ENCODE measurements around the gene AIF1.
A peak's percentile ranks its signal among the peaks of the same experiment; 100 is the strongest.
"Not testable (repeated sequence)": the region's sequence is repeated elsewhere in the genome, so short reads cannot be mapped to it uniquely, and the experiment has no call there.

AIF1 gene

DNA sequence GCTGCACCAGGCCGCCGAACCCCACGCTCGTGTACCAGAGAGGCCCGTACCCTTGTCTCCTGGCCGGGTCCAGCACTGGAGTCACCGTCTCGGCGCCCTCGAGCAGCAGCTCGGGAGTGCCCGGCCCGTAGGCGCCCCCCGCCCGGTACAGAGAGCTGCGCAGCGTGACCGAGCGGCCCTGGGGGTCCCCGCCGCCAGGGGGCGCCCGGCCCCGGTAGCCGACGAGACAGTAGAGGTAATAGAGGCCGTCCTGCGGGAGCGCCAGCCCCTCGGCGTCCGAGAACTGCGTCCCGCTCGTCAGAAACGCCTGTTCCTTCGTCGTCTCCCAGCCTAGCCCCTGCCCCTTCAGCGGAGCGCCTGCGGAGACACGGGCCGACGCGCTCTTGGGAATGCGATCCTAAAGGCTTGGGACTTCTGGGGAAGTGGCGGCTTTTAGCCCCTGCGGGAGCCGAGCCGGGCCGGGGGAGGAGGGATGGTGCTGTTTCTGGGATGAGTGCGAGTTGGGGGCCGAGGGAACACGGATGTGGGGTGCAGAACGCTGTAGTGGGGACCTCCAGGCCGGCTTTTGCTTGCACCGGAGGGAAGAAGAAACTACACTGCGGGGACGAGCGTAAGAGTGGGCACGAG lies 34.1 kb upstream of the AIF1 start:
- DNase-seq (ENCODE audit: low read depth in 2 of 2): peak; percentile 49 to 57

DNA sequence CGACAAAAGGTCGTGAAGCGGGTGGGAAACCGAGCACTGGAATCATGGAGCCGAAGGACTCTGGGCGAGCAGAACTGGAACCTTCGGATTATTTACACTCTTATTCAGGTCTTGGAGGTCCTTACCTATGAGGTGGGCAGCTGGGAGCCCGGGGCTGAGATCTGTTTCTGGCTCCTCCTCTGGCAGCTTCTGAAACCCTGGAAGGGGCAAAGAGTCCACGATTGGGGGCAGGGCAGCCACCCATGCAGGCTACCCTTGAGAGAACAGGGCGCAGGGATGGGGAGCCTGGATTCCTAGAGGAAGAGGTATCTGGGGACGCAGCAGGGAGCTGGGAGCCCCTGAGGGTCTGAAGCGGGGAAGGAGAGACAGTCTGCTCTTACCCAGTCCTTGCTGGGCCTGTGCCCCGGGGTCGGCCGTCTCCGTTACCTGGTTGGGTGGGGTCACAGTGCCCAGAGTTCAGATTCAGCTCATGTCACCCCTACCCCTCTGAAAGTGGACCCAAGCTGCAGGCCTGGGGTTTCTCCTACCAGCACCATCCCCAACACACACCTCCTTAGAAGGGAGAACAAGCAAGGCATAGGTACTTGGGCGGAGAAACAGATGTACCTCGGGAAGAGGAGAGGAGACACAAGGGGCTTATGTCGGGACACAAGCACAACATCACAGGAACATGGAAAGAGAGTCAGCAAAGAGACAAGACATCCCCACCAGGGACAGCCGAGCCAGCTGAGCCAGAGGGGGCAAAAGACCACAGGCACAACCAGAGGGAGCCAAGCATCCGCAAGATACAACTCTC lies 33.4 kb upstream of the AIF1 start:
- DNase-seq (ENCODE audit: low read depth in 2 of 2): no peak

DNA sequence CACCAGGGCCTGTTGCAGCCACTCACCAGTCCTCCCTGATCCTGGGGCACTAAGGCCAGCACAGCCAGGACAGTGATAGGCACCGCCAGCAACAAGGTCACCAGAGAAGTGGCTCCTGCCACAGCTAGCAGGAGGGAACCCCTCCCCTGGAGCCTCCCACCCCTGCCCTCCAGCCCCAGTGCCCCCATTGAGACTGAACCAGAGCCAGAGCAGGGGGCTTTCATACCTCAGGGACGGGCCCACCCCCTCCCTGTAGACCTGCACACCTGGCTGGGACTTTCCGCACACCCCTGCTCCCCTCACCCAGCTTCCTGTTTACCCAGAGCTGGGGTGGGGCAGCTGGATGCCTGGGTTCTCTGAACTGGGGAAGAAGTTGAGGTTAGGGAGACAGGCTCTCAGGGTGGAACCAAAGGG lies 32.8 kb upstream of the AIF1 start, which contains the start of gene LTB:
LTB (minus strand) TSS at position 195 of the 414 bp plus-strand sequence; CDS start at position 188, 7 bp downstream.
- no peak for DNase-seq (ENCODE audit: low read depth in 2 of 2)

DNA sequence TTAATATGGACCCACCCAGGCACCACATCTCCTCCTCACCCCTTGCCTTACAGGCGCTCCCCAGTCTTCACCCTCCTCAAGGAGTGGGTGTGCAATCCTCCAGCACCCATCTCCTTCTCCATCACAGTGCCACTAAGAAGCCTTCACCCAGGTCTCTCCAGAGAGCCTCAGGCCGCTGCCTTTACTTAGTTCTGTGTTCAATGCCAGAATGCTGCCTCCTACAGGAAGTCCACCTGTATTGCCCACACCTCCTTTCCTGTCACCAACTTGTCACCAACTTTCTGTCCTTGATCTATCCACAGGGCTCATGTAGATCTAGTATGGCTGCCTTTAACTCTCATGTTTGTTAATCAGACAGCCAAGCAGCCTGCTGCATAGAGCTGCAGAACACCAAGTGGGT lies 29.5 kb upstream of the AIF1 start:
- no peak for DNase-seq (ENCODE audit: low read depth in 2 of 2)

DNA sequence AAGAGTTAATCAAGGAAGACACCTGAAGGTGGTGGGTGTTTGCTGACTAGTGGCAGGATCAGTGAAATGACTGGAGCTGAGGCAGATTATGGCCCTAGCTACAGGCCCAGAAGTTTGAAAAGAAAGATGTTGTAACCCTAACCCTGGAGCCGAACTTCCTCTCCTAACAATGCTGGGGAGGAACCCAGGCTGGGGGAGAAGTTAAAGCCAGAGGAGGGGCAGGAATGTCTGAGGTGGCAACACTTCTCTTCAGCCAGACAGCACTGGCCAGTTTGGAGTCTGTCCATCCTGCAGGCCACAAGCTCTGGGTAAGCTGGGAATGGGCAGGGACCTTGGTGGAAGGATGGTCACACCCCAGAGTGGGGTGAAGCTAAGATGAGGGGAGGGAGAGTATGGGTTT lies 29.0 kb upstream of the AIF1 start, which contains the start of gene LST1:
LST1 (plus strand) TSS at position 270 of the 400 bp plus-strand sequence. CDS start 1,023 bp downstream, outside the sequence.
- DNase-seq (ENCODE audit: low read depth in 2 of 2): no peak

DNA sequence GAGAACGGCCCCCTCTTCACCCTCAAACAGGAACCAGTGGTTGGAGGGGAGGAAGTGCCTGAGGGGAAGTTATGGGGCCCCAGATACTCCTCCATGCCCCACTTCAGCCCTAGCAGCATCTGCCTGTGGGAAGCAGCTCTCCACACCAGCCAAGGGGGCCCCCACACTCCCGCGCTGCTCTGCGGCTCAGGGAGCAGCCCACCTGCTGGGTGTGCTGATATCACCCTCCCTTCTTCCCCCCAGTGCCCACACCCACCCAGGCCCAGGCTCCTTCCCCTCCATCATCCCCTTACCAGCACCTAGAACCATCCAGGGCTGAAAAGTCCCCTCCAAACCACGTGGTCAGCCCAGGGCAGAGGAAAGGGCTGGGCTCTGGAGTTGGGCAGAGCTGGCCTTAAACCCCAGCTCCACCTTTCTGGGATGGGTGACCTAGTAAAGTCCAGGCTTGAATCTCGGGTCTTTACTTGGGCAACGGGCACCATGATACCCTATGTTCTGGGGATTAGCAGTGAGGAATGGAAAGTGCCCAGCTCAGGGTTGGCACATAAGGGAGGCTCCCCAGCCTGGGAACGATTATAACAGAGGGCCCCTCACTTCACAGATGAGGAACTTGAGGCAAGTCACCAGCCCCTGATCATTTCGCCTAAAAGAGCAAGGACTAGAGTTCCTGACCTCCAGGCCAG lies 28.3 kb upstream of the AIF1 start:
- DNase-seq (ENCODE audit: low read depth in 2 of 2): no peak

DNA sequence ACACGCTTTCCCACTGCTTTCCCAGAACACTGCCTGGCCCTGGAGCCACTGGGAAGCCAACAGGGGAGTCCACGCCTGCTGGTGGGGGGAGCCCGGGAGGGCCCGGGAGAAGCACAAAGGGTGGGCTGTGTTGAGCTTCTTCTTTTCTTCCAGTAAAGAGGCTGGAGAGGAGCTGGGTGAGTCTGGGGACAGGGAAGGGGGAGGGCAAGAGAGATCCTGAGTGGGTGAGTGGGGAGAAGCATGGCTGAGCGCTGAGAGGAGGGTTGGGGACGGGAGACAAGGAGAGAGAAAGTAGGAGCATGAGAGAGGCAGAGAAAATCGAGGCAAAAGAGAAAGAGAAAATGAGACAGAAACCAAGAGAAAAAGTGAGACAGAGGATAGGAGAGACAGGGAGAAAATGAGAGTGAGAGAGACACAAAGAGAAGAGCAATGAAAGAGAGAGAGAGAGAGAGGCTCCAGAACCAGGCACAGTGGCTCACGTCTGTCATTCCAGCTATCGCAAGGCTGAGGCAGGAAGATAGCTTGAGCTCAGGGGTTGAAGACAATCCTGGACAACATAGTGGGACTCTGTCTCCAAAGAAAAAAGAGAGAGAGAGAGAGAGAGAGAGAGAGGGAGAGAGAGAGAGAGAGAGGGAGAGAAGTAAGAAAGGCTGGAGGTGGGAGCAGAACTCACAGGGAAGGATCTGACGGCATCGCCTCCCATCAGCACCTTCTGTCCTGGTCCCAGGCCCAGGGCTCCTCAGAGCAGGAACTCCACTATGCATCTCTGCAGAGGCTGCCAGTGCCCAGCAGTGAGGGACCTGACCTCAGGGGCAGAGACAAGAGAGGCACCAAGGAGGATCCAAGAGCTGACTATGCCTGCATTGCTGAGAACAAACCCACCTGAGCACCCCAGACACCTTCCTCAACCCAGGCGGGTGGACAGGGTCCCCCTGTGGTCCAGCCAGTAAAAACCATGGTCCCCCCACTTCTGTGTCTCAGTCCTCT lies 26.9 kb upstream of the AIF1 start:
- no peak for DNase-seq (ENCODE audit: low read depth in 2 of 2)

DNA sequence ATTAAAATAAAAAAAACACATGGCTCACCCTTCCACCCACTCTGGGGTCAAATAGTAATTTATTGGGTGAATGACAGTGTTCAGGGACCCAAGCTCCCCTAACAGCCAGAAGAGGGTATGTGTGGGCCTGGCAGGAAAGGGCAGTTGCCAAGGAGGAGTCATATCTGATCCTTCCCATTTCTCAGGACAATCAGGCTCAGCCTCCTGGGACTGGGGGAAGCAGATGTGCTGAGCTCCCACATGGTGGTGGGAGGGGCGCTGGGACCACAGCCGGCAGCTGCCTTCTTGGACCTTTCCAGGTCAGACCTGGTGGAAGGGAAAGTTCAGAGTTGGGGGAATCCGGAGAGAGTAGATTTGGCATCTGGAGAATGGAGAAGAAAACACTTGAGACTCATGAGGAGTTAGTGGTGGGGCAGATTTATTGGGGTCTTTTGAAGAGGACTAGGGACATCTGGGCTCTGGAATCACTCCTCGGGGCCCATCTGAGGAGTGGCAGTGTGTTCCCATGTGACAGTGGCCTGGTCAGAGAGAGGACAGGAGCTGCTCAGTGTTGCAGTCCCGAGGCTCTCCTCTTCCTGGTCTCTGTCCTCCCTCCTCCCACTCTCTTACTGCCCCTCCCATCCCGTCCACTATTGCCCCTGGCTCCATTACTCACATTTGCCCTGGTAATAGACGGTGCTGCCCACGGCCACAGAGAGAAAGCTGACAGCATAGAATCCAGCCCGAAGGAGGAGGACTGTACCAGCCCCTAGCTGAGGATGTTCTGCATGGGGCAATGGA lies 26.0 kb upstream of the AIF1 start:
- no peak for DNase-seq (ENCODE audit: low read depth in 2 of 2)

DNA sequence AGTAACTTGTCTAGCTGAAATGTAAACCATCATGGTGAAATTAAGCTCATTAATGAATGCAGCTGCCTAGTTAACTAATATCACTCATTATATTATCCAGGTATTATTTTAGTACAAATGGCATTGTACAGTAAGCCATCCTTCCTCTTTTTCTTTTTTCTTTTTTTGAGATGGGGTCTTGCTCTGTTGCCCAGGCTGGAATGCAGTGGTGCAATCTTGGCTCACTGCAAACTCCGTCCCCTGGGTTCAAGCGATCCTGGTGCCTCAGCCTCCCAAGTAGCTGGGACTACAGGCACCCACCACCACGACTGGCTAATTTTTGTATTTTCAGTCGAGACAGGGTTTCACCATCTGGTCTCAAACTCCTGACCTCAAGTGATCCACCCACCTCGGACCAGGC lies 24.3 kb upstream of the AIF1 start:
- not testable (repeated sequence) for DNase-seq (ENCODE audit: low read depth in 2 of 2)

DNA sequence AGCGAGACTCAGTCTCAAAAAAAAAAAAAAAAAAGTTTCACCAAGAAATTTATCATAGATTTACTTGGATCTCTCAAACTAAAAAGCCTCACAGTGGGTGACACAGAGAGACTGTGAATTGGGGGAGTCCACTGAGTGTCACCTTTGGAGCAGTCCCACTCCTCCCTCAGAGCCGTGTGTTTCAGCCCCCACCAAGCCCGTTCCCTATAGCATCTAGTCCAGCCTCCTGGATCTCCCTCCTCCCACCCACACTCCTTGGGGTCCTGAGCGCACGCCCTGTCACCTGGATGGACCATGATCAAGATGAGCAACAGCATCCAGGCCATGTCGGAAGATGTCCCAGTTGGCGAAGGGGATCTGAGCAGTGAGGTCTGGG lies 22.6 kb upstream of the AIF1 start:
- DNase-seq (ENCODE audit: low read depth in 2 of 2): no peak

DNA sequence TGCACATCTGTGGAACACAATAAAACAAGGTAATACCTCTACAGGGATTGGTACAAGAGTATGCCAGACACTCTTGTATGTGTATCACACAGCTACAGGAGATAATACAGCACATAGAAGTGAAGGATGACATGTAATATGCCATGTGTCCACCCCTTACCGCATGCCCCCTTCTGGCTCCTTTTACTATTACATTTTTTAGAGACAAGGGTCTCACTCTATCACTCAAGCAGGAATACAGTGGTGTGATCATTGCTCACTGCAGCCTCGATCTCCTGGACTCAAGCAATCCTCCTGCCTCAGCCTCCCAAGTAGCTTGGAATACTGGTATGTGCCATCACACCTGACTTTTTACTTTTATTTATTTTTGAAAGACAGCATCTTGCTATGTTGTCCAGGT lies 18.0 kb upstream of the AIF1 start:
- DNase-seq (ENCODE audit: low read depth in 2 of 2): no peak

DNA sequence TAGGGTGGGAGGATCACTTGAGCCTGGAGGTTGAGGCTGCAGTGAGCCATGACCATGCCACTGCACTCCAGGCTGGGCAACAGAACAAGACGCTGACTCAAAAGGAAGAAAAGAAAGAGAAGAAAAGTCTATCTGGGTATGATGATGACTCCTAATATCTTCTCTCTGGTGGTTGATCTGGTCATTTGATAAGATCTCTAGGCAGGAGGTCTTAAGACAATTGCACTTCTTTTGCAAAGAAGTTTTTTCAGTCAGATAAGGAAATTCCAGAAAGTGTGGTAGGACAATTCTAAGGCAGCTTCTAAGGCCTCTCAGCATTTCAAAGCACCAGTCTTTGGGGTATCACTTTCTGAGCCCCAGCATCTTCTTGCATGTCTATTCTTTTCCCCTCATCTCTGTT lies 7.7 kb upstream of the AIF1 start:
- DNase-seq (ENCODE audit: low read depth in 2 of 2): no peak

DNA sequence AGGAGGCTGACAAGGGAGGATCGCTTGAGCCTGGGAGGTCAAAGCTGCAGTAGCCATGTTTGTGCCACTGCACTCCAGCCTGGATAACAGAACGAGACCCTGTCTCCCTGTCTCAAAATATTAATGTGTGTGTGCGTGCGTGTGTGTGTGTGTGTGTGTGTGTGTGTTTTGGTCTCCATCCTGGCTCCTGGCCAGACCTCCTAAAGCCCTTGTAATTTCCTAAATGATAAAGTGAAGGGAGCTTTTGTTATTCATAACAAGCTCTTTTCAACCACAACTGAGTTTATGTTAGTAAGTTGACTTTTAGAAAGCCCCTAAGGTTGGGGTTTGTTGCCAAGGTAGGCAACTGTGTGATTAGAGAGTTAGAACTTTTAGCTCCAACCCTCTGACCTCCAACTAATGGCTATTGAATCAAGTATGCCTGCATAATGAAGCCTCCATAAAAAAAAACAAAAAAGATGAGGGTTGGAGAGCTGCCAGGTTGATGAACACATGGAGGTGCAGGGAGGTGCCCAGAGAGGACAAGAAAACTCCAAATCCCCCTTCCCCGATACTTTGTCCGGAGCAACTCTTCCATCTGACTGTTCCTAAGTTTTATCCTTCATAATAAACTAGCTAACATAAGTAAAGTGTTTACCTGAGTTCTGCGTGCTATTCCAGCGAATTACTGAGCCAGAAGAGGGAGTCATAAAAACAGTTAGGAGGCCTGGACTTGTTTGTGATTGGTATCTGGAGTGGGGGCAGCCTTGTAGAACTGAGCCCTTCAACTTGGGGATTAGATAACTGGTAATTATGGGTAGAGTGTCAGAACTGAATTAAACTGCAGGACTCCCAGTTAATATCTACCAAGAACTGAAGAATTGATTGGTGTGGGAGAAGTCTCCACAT lies 5.3 kb upstream of the AIF1 start:
- DNase-seq (ENCODE audit: low read depth in 2 of 2): no peak

DNA sequence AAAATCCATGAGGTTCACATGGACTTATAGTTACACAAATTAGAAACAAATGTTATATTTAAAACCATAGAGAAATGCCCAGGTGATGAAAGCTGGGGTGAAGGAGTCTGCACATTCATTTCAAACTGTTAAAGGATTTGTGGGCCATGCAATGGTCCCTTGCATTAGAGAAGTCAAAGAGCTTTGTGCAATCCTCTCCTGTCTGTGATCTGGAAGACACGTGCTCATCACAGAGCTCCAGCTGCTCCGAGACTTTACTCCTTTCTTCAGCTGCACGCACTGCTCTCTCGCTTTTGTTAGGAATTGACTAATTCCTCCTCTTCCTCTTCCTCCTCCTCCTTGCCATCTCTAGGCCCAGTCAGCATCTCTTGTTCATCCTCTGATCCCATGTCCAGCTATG lies 4.1 kb upstream of the AIF1 start:
- DNase-seq (ENCODE audit: low read depth in 2 of 2): peak; percentile 27 to 39

DNA sequence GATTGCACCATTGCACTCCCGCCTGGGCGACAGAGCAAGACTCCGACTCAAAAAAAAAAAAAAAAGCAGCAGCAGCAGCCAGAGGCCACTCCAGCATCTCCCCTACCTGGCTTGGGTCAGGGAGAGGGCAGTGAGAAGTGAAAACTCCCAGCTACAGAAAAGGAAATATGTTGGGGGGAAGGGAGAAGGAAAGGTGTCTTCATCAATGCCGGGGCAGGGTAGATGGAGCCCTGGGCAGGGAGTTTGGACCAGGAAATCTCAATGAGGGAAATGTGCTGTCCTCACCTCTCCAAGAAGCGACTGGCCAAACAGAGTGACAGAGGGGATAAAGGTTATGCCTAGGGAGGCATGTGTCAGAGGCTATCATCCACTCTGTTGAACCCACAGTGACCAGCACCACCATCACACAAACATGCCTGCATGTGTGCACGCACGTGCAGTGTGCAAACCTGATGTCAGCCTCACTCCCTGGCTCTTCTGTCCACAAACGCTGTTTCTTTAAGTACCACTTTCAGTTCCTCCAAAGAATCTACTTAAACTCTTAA lies 887 bp upstream of the AIF1 start:
- no peak for DNase-seq (ENCODE audit: low read depth in 2 of 2)

DNA sequence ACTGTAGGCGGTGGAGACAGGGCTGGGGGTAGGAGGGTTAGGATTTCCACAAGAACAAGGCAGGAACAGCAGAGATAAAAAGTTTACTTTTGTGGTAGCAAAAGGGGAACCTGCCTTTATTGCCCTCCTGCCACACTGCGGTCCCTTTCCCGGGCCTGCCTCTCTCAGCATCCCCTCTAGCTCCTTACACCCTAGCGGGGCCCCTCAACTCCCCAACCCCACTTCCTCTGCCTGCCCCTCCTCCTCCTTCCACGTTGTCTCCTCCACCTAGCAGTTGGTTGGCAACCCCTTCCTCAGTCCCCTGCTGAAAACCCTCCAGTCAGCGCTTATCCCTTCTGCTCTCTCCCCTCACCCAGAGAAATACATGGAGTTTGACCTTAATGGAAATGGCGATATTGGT lies 714 bp downstream of the AIF1 start:
- no peak for DNase-seq (ENCODE audit: low read depth in 2 of 2)

DNA sequence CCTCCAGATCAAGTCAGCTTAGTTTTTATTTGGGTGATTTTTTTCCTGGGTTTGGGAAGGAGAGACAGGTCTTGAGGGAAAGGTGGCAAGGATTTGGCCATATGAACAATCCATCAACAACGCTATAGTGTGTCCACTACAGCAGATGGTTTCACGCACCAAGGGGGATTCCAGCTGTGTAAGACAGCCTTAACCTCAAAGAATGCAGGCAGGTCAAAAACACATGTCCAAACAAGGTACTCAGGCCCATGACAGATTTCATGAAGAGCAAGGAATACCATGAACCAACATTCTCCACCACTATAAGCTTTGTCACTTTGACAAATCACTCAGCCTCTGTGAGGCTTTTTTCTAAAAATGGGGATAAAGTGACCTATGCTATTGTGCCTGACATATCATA lies 2.0 kb downstream of the AIF1 start:
- DNase-seq (ENCODE audit: low read depth in 2 of 2): no peak

DNA sequence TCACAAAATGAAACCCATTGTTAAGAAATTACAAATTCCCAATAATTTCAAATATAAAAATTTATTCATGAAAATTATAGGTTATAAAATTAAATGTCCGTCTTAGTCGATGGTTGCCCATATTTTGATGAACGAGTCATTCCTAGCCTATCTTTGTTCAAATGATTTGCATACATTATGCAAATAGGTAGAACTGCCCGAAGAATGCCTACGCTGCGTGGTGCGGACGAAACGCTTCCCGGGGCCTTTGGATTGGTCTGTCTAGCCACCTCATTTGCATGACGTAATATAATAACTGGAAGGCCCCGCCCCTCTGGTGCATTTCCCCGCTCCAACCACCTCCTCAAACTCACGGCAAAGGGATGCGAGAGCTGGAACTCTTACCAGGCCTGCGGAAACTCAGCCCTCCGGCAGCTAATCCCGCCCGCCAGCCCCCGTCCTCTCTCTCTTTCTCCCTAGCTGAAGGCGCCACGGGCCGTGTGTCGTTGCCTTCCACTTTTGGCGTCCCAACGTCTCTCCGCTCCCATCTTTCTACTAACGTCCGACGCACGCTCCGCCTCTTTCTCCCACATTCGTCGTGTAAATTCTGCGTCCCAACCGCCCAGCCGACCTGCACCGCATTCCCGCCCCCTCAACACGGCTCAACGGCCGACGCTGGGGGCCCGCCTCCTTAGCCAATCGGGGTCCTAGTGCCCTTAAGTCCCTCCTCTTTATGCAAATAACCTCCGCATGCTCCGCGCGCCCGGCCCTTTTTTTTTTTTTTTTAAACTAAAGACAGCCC lies 5.0 kb downstream of the AIF1 start:
- DNase-seq (ENCODE audit: low read depth in 2 of 2): peak; percentile 93 to 99
